AG09309 (cell line): ENCODE data around the gene KCNMB4.
"Not testable (repeated sequence)": the region's sequence is repeated elsewhere in the genome, so short reads cannot be mapped to it uniquely, and the experiment has no call there.

Source experiments
- DNase-seq: peaks from one replicate; pipeline ENCODE4 v3.0.0-alpha.2; 2010; ENCODE audit warnings: low read depth
- H3K4me3 ChIP-seq: 2 replicates; pipeline ENCODE4 v1.5.1; 2011; ENCODE audit warnings: mild to moderate bottlenecking, low read depth, low read length, moderate library complexity; ENCODE audit not compliant: control insufficient read depth
- CTCF ChIP-seq: IDR thresholded peaks from 2 replicates; pipeline ENCODE4 v1.5.1; 2011; ENCODE audit warnings: mild to moderate bottlenecking, low read depth, low read length, inconsistent platforms; ENCODE audit not compliant: insufficient read depth, control insufficient read depth; ENCODE audit errors: missing control alignments

KCNMB4 gene

DNA sequence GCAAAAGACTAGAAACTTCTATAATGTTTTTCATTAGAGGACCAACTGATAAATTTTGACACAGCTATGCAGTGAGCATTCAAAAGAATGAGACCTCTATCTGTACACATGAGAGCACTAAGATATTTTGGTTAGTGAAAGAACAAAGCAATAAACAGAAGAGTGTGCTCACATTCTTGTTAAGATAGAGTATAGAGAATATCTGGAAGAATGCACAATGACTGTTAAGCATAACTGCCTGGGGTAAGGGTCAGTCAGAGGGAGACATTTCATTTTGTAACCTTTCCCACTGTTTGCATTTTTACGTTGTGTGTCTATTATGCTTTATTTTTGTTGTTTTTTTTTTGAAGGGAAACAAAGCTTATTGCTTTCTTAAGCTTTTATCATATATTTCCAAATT, 20.7 kb downstream of the KCNMB4 start:
- TF ChIP-seq CTCF, result no peak
- DNase-seq, result no peak
- no peak overlapping the region for H3K4me3 ChIP-seq

GRCh38 chr12:70389678-70390077, 23.6 kb downstream of the KCNMB4 start:
- no peak for DNase-seq
- no peak for TF ChIP-seq CTCF

GRCh38 chr12:70392631-70393030, 26.5 kb downstream of the KCNMB4 start:
- not testable (repeated sequence) for DNase-seq, H3K4me3 ChIP-seq

More at GRCh38 chr12:70389678-70390077, 23.6 kb downstream of the KCNMB4 start:
- H3K4me3 ChIP-seq, result no peak overlapping the region

DNA sequence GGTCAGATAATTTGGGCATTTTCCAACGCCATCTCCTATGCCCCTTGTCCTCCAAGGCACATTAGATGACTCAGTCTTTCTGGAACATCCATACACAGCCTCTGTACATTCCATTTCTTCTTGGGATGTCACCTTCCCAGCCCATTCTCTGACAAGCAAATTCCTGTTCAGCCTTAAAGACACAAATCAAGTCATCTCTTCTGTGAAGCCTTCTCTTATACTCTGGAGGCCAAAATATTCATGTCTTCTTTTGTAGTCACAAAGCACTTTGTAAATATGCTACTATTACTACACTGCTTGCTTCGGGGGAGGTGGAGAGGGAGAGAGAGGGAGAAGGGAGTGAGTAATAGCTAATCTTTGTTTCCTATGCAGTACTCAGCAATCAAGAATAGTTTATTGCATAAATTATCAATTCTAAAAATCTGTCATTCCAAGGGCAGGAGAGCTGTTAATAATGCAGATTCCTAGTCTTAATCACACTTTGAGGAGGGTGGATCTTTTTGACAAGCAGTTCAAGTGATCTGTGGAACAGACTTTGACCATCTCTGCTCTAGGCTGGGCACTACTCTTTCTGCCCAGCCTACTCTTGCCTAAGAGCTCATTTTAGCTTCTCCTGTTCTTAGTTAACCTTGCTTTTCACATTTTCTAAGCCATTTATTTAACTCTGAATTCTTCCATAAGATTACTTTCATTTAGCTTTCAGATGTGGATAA, 27.9 kb downstream of the KCNMB4 start:
- no peak for TF ChIP-seq CTCF
- H3K4me3 ChIP-seq, result no peak overlapping the region
- no peak for DNase-seq

- H3K4me3 ChIP-seq, result no peak overlapping the region
- no peak for DNase-seq
- no peak for TF ChIP-seq CTCF
These were observed 31.9 kb downstream of the KCNMB4 start for GRCh38 chr12:70398002-70398401.

- no peak overlapping the region for H3K4me3 ChIP-seq
- TF ChIP-seq CTCF, result no peak
- DNase-seq, result no peak
These were observed 32.8 kb downstream of the KCNMB4 start for GRCh38 chr12:70398862-70399261.

DNA sequence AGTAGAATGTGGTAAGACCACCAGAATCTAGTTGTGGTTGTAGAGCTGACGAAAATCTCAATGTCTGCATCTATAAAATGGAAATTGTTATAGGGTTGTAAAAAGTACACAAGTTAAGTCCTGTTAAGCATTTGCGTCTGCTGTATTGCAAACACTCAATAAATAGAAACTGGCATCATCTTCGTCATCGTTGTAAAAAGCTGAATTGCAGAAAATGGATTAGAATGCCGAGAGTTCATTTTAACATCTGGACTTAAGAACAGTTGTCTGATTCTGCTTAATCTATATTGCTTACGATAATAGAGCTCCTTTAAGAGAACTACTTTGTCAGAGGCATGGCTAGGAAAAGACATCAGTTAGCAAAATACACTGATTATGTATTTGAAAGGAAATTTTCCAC, 33.2 kb downstream of the KCNMB4 start:
- H3K4me3 ChIP-seq, result no peak overlapping the region
- DNase-seq, result no peak
- TF ChIP-seq CTCF, result no peak
